Adipocyte (in vitro differentiated cells): ENCODE results near the gene ATF7.
A peak's percentile ranks its signal among the peaks of the same experiment; 100 is the strongest.

ENCODE experiments used
- DNase-seq: peaks from one replicate; pipeline ENCODE4 v3.0.0-alpha.2; 2015; ENCODE audit warnings: low read depth
- H3K27me3 ChIP-seq: replicated peaks from 2 replicates; pipeline ENCODE4 v1.7.0; 2013; ENCODE audit warnings: mild to moderate bottlenecking, low read length, moderate library complexity; ENCODE audit not compliant: control insufficient read depth, insufficient read depth
- H3K36me3 ChIP-seq: 2 replicates; pipeline ENCODE4 v1.7.0; 2013; ENCODE audit warnings: low read length, mild to moderate bottlenecking, moderate library complexity; ENCODE audit not compliant: control insufficient read depth, insufficient read depth, severe bottlenecking
- H3K4me1 ChIP-seq: 2 replicates; pipeline ENCODE4 v1.7.0; 2013; ENCODE audit warnings: mild to moderate bottlenecking, low read length, moderate library complexity; ENCODE audit not compliant: control insufficient read depth, insufficient read depth
- H3K4me3 ChIP-seq: 2 replicates; pipeline ENCODE4 v1.7.0; 2013; ENCODE audit warnings: mild to moderate bottlenecking, low read length, moderate library complexity
- H3K9ac ChIP-seq: 2 replicates; pipeline ENCODE4 v1.7.0; 2013; ENCODE audit warnings: mild to moderate bottlenecking, low read length, moderate library complexity
- H3K9me3 ChIP-seq: 2 replicates; pipeline ENCODE4 v1.7.0; 2013; ENCODE audit warnings: mild to moderate bottlenecking, low read length, moderate library complexity; ENCODE audit not compliant: control insufficient read depth

ATF7 gene

DNA sequence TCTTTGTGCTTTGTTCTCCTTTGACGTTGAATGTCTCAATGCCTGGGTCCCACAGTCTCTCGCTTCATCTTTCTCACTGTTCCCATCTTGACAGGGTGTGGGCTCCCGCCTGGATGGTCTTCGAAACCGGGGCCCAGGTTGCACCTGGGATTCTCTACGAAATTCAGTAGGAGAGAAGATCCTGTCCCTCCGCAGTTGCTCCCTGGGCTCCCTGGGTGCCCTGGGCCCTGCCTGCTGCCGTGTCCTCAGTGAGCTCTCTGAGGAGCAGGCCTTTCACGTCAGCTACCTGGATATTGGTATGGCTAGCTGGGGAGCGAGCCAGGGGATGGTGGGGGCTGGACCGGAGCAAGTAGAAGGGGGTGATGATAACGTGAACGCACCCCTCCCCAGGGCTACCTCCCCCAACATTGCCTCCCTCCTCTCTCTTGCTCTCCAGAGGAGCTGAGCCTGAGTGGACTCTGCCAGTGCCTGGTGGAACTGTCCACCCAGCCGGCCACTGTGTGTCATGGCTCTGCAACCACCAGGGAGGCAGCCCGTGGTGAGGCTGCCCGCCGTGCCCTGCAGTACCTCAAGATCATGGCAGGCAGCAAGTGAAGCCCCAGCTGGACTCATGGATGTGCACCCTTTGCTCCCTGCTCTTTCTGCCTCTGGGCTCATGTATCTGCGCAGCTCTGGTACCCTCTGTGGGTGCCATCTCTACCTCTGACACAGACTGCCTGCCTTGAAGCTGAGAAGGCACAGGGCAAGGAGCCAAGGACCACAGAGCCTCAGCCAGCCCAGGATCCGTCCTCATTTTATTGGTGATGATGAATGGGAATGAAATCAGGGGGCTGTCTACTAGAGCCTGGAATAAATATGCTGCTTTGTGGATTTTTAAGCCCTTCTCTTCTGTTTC, 120.4 kb downstream of the ATF7 start:
- Histone ChIP-seq H3K4me3 (no peak overlapping the region), H3K27me3 (no peaks in the 10 kb centered on the region)

DNA sequence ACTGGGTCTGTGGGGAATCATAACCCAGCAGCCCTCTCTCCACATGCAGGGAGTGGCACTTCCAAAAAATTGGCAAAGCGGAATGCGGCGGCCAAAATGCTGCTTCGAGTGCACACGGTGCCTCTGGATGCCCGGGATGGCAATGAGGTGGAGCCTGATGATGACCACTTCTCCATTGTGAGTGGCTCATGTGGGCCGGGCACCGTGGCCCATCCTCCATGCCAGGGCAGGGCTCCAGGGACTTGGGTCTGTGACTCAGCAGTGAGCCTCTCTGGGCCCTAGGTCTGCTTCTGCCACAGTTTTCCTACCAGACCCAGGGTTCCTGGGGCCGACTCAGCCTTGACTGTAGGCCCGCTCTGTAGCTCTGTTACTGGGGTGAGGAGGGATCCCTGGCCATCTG, 121.1 kb downstream of the ATF7 start:
- no peaks in the 10 kb centered on the region for H3K9me3 ChIP-seq
- H3K36me3 ChIP-seq = peaks cover 27% of the 10 kb centered on the region
- H3K9ac ChIP-seq = peak overlapping the region; percentile 78
- peaks cover 49% of the 10 kb centered on the region for H3K4me1 ChIP-seq
- no peak overlapping the region for H3K4me3 ChIP-seq
- DNase-seq = peak; percentile 40
- H3K27me3 ChIP-seq = no peaks in the 10 kb centered on the region

More for the DNA sequence above, 120.4 kb downstream of the ATF7 start:
- peak overlapping the region; percentile 78 for H3K9ac ChIP-seq
- H3K4me1 ChIP-seq = peaks cover 47% of the 10 kb centered on the region
- DNase-seq = no peak
- H3K36me3 ChIP-seq = peaks cover 31% of the 10 kb centered on the region
- H3K9me3 ChIP-seq = no peaks in the 10 kb centered on the region

DNA sequence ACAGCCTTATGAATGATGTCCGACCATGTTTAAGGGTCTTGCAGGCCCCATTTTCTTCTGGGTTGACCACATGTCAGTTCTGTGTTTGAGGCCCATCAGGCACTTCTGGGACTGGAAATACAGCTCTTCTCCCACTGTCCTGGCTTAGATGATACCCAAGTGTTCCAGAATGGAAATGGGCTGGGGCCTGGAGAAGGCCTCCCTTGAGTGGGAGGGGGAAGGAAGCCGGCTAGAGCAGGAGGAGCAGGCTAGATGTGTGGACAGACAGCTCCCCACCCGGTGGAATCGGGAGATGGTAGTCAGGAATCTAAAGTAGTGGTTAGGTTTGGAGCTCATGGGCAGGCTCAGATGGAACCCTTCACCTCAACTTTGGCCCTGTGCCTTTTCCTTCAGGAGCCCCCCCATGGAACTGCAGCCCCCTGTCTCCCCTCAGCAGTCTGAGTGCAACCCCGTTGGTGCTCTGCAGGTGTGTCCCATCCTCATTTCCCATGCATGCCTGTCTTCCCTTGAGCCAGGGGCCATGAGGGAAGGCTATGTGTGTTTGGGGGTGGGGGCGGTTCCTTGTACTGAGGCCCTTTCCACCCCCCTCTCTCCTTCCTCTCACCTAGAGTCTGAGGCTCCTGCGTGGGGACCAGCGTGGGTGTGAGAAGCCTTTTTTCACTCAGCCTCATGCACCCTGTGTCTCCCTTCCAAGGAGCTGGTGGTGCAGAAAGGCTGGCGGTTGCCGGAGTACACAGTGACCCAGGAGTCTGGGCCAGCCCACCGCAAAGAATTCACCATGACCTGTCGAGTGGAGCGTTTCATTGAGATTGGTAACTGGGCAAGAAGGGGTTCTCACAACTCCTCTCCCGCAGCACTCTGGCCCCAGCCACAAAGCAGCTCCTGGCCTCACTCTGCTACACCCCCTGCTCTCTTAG, 121.9 kb downstream of the ATF7 start:
- H3K4me3 ChIP-seq = no peak overlapping the region
- no peak for DNase-seq
- H3K4me1 ChIP-seq = peaks cover 54% of the 10 kb centered on the region
- H3K9ac ChIP-seq = peak overlapping the region; percentile 99
- peaks cover 27% of the 10 kb centered on the region for H3K36me3 ChIP-seq
- H3K9me3 ChIP-seq = no peaks in the 10 kb centered on the region
- H3K27me3 ChIP-seq = no peaks in the 10 kb centered on the region

DNA sequence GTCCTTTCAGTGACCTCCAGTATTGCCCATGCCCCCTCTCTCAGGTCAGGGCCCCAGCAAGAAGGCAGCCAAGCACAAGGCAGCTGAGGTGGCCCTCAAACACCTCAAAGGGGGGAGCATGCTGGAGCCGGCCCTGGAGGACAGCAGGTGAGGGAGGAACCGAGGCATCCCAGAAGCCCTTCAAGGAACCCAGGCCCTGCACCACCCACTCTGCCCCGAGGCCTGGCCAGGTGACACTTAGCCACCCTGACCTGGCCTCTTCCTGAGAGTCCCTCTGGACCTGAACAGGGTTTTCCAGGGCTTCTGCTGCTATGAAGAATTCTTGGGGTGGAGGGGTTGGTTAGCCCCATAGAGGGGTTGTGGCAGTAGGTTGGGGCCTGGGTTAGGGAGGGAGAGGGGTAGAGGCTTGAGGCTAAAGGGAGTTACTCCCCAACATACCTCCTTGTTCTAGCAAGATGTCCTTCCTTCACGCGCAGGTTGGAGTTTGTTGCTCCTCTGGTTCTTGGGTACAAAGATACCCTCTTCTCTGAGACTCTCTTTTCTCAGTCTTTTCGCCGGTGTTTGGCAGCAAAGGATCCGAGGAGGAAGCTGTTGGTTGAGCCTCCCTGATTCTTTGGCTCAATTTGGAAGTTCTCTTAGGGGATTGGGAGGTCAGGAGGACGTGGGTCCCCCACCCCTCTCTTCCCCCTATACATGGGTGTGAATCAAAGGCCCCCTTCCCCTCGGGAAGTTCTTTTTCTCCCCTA, 123.0 kb downstream of the ATF7 start:
- H3K36me3 ChIP-seq = peaks cover 22% of the 10 kb centered on the region
- H3K9ac ChIP-seq = peak overlapping the region; percentile 99

DNA sequence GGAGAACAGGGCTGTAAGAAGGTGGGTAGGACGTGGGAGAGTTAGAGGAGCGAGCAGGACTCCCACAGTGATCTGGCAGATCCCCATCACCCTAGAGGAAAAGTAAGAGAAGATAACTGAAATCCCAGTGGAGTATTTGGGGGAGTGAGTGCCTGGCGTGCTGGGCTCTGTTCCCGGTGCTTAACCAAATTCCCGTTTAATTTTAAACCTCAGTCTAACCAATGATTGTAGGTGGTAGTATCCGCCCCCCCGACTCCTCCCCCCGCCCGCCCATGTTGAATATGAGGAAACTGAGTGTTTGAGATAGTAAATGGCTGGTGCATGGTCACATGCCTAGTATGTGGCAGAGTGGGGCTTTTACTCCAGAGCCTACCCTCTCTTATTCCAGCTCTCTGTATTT, 123.9 kb downstream of the ATF7 start:
- peaks cover 66% of the 10 kb centered on the region for H3K4me1 ChIP-seq
- peak overlapping the region; percentile 95 for H3K4me3 ChIP-seq
- no peaks in the 10 kb centered on the region for H3K27me3 ChIP-seq
- H3K9me3 ChIP-seq = no peaks in the 10 kb centered on the region
- DNase-seq = no peak
- H3K36me3 ChIP-seq = peaks cover 20% of the 10 kb centered on the region
- H3K9ac ChIP-seq = peak overlapping the region; percentile 99

More for the DNA sequence above, 123.0 kb downstream of the ATF7 start:
- no peaks in the 10 kb centered on the region for H3K9me3 ChIP-seq
- peaks cover 63% of the 10 kb centered on the region for H3K4me1 ChIP-seq
- no peak for DNase-seq
- H3K27me3 ChIP-seq = no peaks in the 10 kb centered on the region
- peak overlapping the region; percentile 56 for H3K4me3 ChIP-seq

DNA sequence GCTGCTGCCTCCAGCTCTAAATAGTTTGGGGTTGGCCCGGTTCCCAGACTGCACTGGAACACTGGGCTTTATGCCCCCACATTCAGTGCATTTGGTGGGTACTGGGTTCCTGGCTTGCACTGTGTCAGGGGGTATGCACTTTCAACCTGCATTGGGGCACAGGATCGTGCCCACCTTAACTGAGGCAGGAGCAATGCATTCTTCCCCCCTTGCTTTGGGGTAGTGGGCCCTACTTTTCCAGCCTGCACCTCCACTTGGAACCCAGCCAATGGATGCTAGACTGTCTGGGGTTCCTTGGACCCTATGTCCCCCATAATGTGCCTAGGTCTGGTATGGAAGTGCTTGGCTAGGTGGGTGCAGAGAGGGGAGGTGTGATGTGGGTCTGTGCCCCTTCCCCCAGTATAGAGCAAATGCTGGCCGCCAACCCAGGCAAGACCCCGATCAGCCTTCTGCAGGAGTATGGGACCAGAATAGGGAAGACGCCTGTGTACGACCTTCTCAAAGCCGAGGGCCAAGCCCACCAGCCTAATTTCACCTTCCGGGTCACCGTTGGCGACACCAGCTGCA, 124.5 kb downstream of the ATF7 start:
- no peaks in the 10 kb centered on the region for H3K27me3 ChIP-seq
- peak overlapping the region; percentile 99 for H3K9ac ChIP-seq
- H3K4me1 ChIP-seq = peaks cover 70% of the 10 kb centered on the region
- H3K9me3 ChIP-seq = no peaks in the 10 kb centered on the region
- peaks cover 13% of the 10 kb centered on the region for H3K36me3 ChIP-seq
- H3K4me3 ChIP-seq = peak overlapping the region; percentile 95
- no peak for DNase-seq

DNA sequence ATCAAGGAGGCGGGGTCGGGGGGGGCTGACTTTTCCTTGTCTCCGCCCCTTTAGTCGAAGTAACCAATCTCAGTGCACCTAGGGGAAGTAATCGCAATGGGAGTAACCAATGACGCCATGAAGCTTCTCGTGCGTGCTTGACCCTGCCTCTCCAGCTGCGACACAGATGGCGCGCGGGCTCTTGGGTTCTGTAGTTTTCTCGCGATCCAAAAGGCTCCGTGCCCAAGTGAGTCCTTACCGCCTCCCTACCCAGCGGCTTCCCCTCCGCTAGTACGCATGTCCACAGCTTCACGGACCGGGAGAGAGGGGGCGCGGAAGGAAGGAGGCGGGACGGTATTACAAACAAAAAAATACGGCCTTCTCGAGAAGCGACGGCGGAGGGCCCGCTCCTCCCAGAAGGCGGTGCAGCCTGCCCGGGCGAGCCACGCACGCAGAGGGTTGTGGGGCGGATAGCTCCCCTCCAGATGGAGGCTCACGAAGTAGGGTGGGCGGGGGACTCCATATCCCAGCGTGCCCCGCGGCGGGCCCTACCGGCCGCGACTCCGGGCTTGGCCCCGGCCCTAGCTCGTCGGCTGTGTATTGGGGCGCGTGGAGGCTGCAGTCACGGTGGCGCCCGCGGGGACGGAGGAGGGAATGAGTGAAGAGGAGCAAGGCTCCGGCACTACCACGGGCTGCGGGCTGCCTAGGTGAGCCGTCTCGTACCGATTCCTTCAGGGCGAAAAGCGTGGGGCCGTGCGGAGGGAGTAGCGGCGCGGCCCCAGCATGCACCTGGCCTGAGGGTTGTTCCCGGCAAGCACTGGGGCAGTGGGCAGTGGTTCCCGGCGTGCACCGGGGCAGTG, 125.2 kb downstream of the ATF7 start, which contains the start of gene TARBP2:
TSS of gene TARBP2 (plus strand) at position 508 of the 839 bp plus-strand sequence. CDS start at position 634, 126 bp downstream.
- Histone ChIP-seq H3K36me3 (peaks cover 12% of the 10 kb centered on the region), H3K4me1 (peaks cover 70% of the 10 kb centered on the region), H3K4me3 (peak within 1 kb of the TSS; percentile 95), H3K27me3 (no peaks in the 10 kb centered on the region), H3K9ac (peak within 1 kb of the TSS; percentile 99), H3K9me3 (no peaks in the 10 kb centered on the region)
- DNase-seq = peak; percentile 100

DNA sequence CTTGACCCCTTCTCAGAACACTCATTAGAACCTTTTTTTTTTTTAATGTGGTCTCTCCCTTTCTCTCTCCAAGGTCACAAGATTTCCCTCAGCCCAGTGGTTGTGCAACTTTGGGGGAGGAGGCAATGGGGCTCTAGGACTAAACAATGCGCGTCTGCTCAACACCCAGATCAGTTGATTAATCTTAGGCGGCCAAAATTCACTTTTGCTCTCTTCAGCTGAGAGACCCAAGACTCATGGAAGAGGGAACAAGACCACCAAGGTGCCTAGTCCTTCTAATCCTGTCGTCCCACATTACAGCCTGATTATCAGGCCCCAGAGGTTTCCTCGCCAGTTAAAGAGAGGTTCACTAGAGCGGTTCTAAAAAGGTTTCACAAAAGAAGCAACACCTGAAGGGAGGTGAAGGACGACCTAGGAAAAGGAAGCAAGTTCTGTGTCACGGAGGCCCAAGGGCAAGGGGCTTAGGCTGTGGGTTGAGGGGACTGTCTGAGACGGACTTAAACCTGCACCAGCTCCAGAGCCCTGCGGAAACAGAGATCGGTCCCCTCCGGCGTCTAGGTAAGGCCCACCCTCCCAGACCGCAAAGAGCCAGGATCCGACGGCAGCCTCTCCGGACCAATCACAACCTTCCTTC, 125.9 kb downstream of the ATF7 start:
- Histone ChIP-seq H3K9me3 (no peaks in the 10 kb centered on the region), H3K9ac (peak overlapping the region; percentile 99), H3K4me1 (peaks cover 70% of the 10 kb centered on the region), H3K4me3 (peak overlapping the region; percentile 95), H3K27me3 (no peaks in the 10 kb centered on the region), H3K36me3 (peaks cover 7% of the 10 kb centered on the region)
- peak; percentile 93 for DNase-seq

DNA sequence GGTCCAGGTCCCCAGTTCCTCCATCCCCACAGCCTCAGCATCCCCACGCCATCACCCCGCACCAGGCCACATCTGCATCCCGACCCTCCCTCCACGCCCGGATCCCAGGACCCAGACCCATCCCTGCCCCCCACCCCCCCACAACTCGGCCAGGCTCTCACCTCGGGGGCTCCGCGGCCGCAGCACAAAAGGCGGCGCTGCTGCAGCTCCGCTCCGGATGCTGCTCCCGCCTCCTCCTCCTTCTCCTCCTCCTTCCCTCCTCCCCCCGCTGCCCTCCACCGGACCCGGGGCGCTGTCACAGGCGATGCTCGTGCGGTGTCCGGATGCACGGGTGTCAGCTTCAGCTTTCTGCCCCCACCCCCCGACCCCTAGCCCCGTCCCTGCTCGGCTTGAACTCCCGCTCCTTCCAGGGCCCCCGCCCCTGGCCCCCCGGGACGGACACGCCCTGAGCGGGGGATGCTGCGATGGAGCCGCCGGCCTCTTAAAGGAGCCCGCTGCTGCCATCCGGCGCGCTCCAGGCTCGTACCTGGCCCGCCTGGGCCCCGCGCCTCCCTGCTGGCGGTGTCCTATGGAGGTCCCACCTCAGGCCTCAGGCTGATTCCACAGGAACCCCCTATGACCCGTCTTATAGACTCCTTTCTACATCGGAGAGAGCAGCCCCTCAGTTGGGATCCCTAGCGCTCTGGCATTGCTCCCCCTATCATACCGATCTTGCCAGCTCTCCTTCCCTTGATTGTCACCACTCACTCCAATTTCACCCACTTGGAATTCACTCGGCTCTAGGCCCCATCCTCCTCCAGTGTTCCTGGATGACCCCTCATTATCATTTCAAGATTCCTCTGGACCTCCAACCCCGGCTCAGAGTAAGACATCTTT, 126.7 kb downstream of the ATF7 start, which contains the start of gene MAP3K12:
TSS of gene MAP3K12 (minus strand) at position 193 of the 876 bp plus-strand sequence. CDS start 12,067 bp downstream, outside the sequence.
- DNase-seq = peak; percentile 91
- Histone ChIP-seq H3K4me1 (peaks cover 62% of the 10 kb centered on the region), H3K9ac (peak within 1 kb of the TSS; percentile 99), H3K36me3 (peaks cover 7% of the 10 kb centered on the region), H3K27me3 (no peaks in the 10 kb centered on the region), H3K9me3 (no peaks in the 10 kb centered on the region), H3K4me3 (peak within 1 kb of the TSS; percentile 95)
